ENCODE measurements around the gene CYB561D2.

Gene CYB561D2

DNA sequence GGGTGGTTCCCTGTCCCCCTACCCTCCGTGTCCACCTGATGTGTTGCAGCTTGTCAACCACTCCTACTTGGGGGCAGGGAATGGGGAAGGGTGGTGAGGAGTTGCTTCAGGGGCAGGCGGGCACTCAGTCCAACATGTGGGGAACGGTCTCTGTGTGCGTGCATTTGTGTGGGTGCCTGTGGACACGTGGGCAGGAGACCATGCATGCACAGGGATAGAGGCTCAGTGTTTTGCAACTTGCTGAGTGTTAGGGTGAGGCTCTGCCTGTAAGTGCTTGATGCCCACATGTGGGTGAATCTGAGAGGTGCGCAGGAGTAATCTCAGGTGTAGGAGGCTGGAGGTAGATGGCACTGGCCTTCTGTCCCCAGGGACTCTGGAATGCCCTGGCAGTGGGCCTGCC, 33.1 kb downstream of the CYB561D2 start:
- no peak for TF ChIP-seq CTCF (IDR thresholded peaks at IDR 0.05)

- TF ChIP-seq CTCF (IDR thresholded peaks at IDR 0.05): no peak
Measured at GRCh38 chr3:50385754-50386153, 35.1 kb downstream of the CYB561D2 start.

- TF ChIP-seq CTCF (IDR thresholded peaks at IDR 0.05): no peak
Measured at GRCh38 chr3:50388016-50388719, 37.5 kb downstream of the CYB561D2 start.

DNA sequence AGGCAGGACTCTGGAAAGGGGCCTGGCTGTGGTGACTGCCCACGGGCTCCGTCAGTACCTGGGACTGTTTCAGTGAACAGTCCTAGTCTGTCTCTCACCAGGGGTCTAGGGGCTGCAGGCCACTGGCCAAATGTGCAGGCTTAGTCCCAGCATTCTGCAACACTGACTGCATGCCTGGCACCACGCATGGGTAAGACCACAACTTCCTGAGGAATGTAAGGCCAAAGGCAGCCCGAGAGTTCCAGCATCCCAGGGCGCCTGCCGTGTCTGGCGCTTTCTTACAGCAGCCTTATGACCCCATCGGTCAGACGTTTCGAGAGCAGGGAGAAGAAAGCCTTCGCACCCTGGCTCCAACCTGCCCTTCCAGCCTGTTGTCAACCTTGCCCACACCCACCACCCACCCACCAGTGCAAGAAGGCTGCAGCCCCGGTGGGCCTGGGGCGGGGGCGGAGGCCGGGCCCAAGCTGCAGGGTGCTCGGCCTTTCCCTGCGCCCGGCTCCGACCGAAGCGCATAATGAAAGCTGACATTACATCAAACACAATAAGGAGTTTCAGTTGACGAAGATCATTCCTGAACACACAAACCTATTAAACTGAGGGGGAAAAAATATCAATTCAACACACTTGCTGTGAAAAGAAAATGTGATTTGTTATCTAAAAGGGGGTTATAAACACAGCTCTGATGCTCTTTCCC, 38.2 kb downstream of the CYB561D2 start:
- no peak for TF ChIP-seq CTCF (IDR thresholded peaks at IDR 0.05)

GRCh38 chr3:50389414-50389767, 38.7 kb downstream of the CYB561D2 start:
- TF ChIP-seq CTCF (IDR thresholded peaks at IDR 0.05): no peak

- TF ChIP-seq CTCF (IDR thresholded peaks at IDR 0.05): no peak
Measured at GRCh38 chr3:50390508-50391224, 40.0 kb downstream of the CYB561D2 start.

- TF ChIP-seq CTCF (IDR thresholded peaks at IDR 0.05): no peak
Measured at GRCh38 chr3:50392101-50392715, 41.5 kb downstream of the CYB561D2 start.
